Trophoblast cell (in vitro differentiated cells and primary cell): ENCODE data around the gene SETD3.
A peak's percentile ranks its signal among the peaks of the same experiment; 100 is the strongest.

Experiments
- DNase-seq, 2 donors: peaks; one replicate each; pipeline ENCODE4 v3.0.0-alpha.2; 2016
- H2AFZ ChIP-seq: 2 replicates; pipeline ENCODE4 v1.6.1; 2013; ENCODE audit warnings: low read length, moderate library complexity, mild to moderate bottlenecking; ENCODE audit not compliant: insufficient read depth, poor library complexity
- H2AK5ac ChIP-seq: 2 replicates; pipeline ENCODE4 v1.6.1; 2013; ENCODE audit warnings: mild to moderate bottlenecking, low read length
- H2BK120ac ChIP-seq: 2 replicates; pipeline ENCODE4 v1.6.1; 2013; ENCODE audit warnings: low read length, mild to moderate bottlenecking, moderate library complexity; ENCODE audit not compliant: insufficient read depth, poor library complexity
- H2BK12ac ChIP-seq: 2 replicates; pipeline ENCODE4 v1.6.1; 2013; ENCODE audit warnings: mild to moderate bottlenecking, low read length, moderate library complexity
- H2BK5ac ChIP-seq: 2 replicates; pipeline ENCODE4 v1.6.1; 2013; ENCODE audit warnings: low read length, low read depth, moderate library complexity, mild to moderate bottlenecking; ENCODE audit not compliant: poor library complexity
- H3K14ac ChIP-seq: 2 replicates; pipeline ENCODE4 v1.6.1; 2013; ENCODE audit warnings: mild to moderate bottlenecking, low read length
- H3K18ac ChIP-seq: 2 replicates; pipeline ENCODE4 v1.6.1; 2013; ENCODE audit warnings: mild to moderate bottlenecking, low read length
- H3K23ac ChIP-seq: 2 replicates; pipeline ENCODE4 v1.6.1; 2013; ENCODE audit warnings: low read length
- H3K27ac ChIP-seq: 2 replicates; pipeline ENCODE4 v1.5.1; 2013; ENCODE audit warnings: low read depth, mild to moderate bottlenecking, inconsistent platforms, low read length, moderate library complexity
- H3K27me3 ChIP-seq: 2 replicates; pipeline ENCODE4 v1.6.1; 2013; ENCODE audit warnings: inconsistent platforms, mild to moderate bottlenecking, low read length, moderate library complexity; ENCODE audit not compliant: insufficient read depth
- H3K36me3 ChIP-seq, 2 experiments: 1 replicate in 1 of 2; 2 replicates in 1 of 2; pipeline ENCODE4 v1.6.1; 2013; ENCODE audit warnings: low read length in 2 of 2, mild to moderate bottlenecking in 2 of 2, moderate library complexity in 1 of 2; ENCODE audit not compliant: insufficient read depth in 2 of 2, control insufficient read depth in 1 of 2
- H3K4ac ChIP-seq: 2 replicates; pipeline ENCODE4 v1.6.1; 2013; ENCODE audit warnings: low read depth, mild to moderate bottlenecking, low read length, moderate library complexity
- H3K4me1 ChIP-seq, 2 experiments: 1 replicate in 1 of 2; 2 replicates in 1 of 2; pipeline ENCODE4 v1.6.1; 2013; ENCODE audit warnings: low read length in 2 of 2, mild to moderate bottlenecking in 2 of 2, moderate library complexity in 1 of 2; ENCODE audit not compliant: insufficient read depth in 2 of 2, control insufficient read depth in 1 of 2
- H3K4me2 ChIP-seq: 2 replicates; pipeline ENCODE4 v1.6.1; 2013; ENCODE audit warnings: inconsistent platforms, mild to moderate bottlenecking, low read length, moderate library complexity
- H3K4me3 ChIP-seq: 2 replicates; pipeline ENCODE4 v1.5.1; 2013; ENCODE audit warnings: mild to moderate bottlenecking, low read depth, low read length, inconsistent platforms
- H3K79me1 ChIP-seq: one replicate; pipeline ENCODE4 v1.6.1; 2013; ENCODE audit warnings: low read length
- H3K79me2 ChIP-seq: 2 replicates; pipeline ENCODE4 v1.6.1; 2013; ENCODE audit warnings: low read length, mild to moderate bottlenecking; ENCODE audit not compliant: control insufficient read depth, insufficient read depth, poor library complexity
- H3K9ac ChIP-seq: 2 replicates; pipeline ENCODE4 v1.6.1; 2013; ENCODE audit warnings: mild to moderate bottlenecking, low read length
- H3K9me3 ChIP-seq: 2 replicates; pipeline ENCODE4 v1.6.1; 2013; ENCODE audit warnings: low read depth, mild to moderate bottlenecking, control low read depth, inconsistent platforms, low read length; ENCODE audit not compliant: insufficient read depth
- H4K12ac ChIP-seq: 2 replicates; pipeline ENCODE4 v1.6.1; 2013; ENCODE audit warnings: low read depth, mild to moderate bottlenecking, low read length, moderate library complexity
- H4K8ac ChIP-seq: 2 replicates; pipeline ENCODE4 v1.6.1; 2013; ENCODE audit warnings: low read depth, mild to moderate bottlenecking, low read length, moderate library complexity
- H4K91ac ChIP-seq: one replicate; pipeline ENCODE4 v1.6.1; 2013; ENCODE audit warnings: low read depth, mild to moderate bottlenecking, low read length, moderate library complexity
- WGBS: extraction: QIAGEN DNeasy Blood & Tissue Kit; methylation state at CpG from one replicate; pipeline ENCODE4 v1.1.7; 2013; ENCODE audit warnings: missing lambda C conversion rate; ENCODE audit not compliant: insufficient read length, insufficient coverage; ENCODE audit errors: extremely low coverage; 5-methylcytosine and 5-hydroxymethylcytosine counted together

Gene SETD3

GRCh38 chr14:99463974-99464373 lies 16.7 kb downstream of the SETD3 start:
- Histone ChIP-seq H3K9me3 (peaks cover 2% of the 10 kb centered on the region), H2BK12ac (no peak overlapping the region)
- WGBS, result no CpG with 5 or more reads among the region's 4 CpGs

GRCh38 chr14:99462210-99462609 lies 18.4 kb downstream of the SETD3 start:
- Histone ChIP-seq H3K9ac (no peak overlapping the region), H3K14ac (no peak overlapping the region), H2AK5ac (no peak overlapping the region), H3K27ac (no peak overlapping the region), H4K12ac (no peak overlapping the region), H2BK120ac (no peak overlapping the region), H3K4me1 (peaks cover 7 to 11% of the 10 kb centered on the region in 2 experiments), H2AFZ (no peak overlapping the region), H3K79me2 (peaks cover 4% of the 10 kb centered on the region), H2BK12ac (no peak overlapping the region), H3K4me2 (no peak overlapping the region), H3K36me3 (peaks cover 18 to 30% of the 10 kb centered on the region in 2 experiments), H3K79me1 (no peaks in the 10 kb centered on the region), H4K91ac (no peak overlapping the region), H3K4me3 (no peak overlapping the region), H3K4ac (no peak overlapping the region), H3K18ac (no peak overlapping the region), H3K27me3 (no peaks in the 10 kb centered on the region), H2BK5ac (no peak overlapping the region), H4K8ac (no peak overlapping the region), H3K9me3 (no peaks in the 10 kb centered on the region), H3K23ac (no peak overlapping the region)
- no CpG with 5 or more reads among the region's 6 CpGs for WGBS
- peak; percentile 77 to 88 for DNase-seq

More at GRCh38 chr14:99463974-99464373, 16.7 kb downstream of the SETD3 start:
- H3K79me2 ChIP-seq, result peaks cover 4% of the 10 kb centered on the region
- H3K4me1 ChIP-seq, result peaks cover 7 to 19% of the 10 kb centered on the region in 2 experiments
- no peak overlapping the region for H4K8ac ChIP-seq
- H3K23ac ChIP-seq, result no peak overlapping the region
- H3K36me3 ChIP-seq, result peaks cover 14 to 25% of the 10 kb centered on the region in 2 experiments
- DNase-seq, result no peak
- H4K12ac ChIP-seq, result no peak overlapping the region
- H4K91ac ChIP-seq, result no peak overlapping the region
- no peak overlapping the region for H3K4ac ChIP-seq
- no peaks in the 10 kb centered on the region for H3K79me1 ChIP-seq
- H3K14ac ChIP-seq, result no peak overlapping the region
- H3K18ac ChIP-seq, result no peak overlapping the region
- no peak overlapping the region for H2BK5ac ChIP-seq
- H3K27ac ChIP-seq, result peak overlapping the region; percentile 22
- H3K4me2 ChIP-seq, result no peak overlapping the region
- no peak overlapping the region for H2AFZ ChIP-seq
- H3K27me3 ChIP-seq, result no peaks in the 10 kb centered on the region
- no peak overlapping the region for H3K9ac ChIP-seq
- no peak overlapping the region for H2AK5ac ChIP-seq
- H2BK120ac ChIP-seq, result no peak overlapping the region
- H3K4me3 ChIP-seq, result no peak overlapping the region

- no peak overlapping the region for H4K8ac ChIP-seq
- H4K91ac ChIP-seq, result no peak overlapping the region
- WGBS, result no CpG with 5 or more reads among the region's 5 CpGs
- H3K79me2 ChIP-seq, result peaks cover 2% of the 10 kb centered on the region
- no peak overlapping the region for H3K23ac ChIP-seq
- H3K4me3 ChIP-seq, result no peak overlapping the region
- no peak for DNase-seq
- no peak overlapping the region for H3K4me2 ChIP-seq
- H3K36me3 ChIP-seq, result peaks cover 18 to 33% of the 10 kb centered on the region in 2 experiments
- H4K12ac ChIP-seq, result no peak overlapping the region
- no peak overlapping the region for H2BK12ac ChIP-seq
- H2AFZ ChIP-seq, result no peak overlapping the region
- H3K9ac ChIP-seq, result no peak overlapping the region
- no peak overlapping the region for H2BK120ac ChIP-seq
- H2BK5ac ChIP-seq, result no peak overlapping the region
- H3K27me3 ChIP-seq, result no peaks in the 10 kb centered on the region
- H3K27ac ChIP-seq, result no peak overlapping the region
- no peak overlapping the region for H3K18ac ChIP-seq
- peaks cover 7 to 11% of the 10 kb centered on the region in 2 experiments for H3K4me1 ChIP-seq
- no peak overlapping the region for H3K4ac ChIP-seq
- H3K9me3 ChIP-seq, result no peaks in the 10 kb centered on the region
- H3K79me1 ChIP-seq, result no peaks in the 10 kb centered on the region
- H2AK5ac ChIP-seq, result no peak overlapping the region
- H3K14ac ChIP-seq, result no peak overlapping the region
Observed at GRCh38 chr14:99461411-99462085, 19.1 kb downstream of the SETD3 start.

- H3K4me3 ChIP-seq, result no peak overlapping the region
- H2BK12ac ChIP-seq, result no peak overlapping the region
- no peak overlapping the region for H3K4me2 ChIP-seq
- H3K27ac ChIP-seq, result no peak overlapping the region
- H2AK5ac ChIP-seq, result no peak overlapping the region
- no peak overlapping the region for H3K9ac ChIP-seq
- no peak overlapping the region for H3K4ac ChIP-seq
- no peaks in the 10 kb centered on the region for H3K27me3 ChIP-seq
- H3K36me3 ChIP-seq, result peaks cover 18 to 34% of the 10 kb centered on the region in 2 experiments
- DNase-seq, result peak; percentile 94 to 98
- peaks cover 7 to 11% of the 10 kb centered on the region in 2 experiments for H3K4me1 ChIP-seq
- no peak overlapping the region for H4K91ac ChIP-seq
- peaks cover 1% of the 10 kb centered on the region for H3K79me2 ChIP-seq
- H2AFZ ChIP-seq, result no peak overlapping the region
- WGBS, result no CpG with 5 or more reads among the region's 3 CpGs
- H4K8ac ChIP-seq, result no peak overlapping the region
- no peak overlapping the region for H2BK120ac ChIP-seq
- H3K18ac ChIP-seq, result no peak overlapping the region
- no peak overlapping the region for H2BK5ac ChIP-seq
- no peak overlapping the region for H4K12ac ChIP-seq
- no peak overlapping the region for H3K14ac ChIP-seq
- no peaks in the 10 kb centered on the region for H3K79me1 ChIP-seq
- no peak overlapping the region for H3K23ac ChIP-seq
- no peaks in the 10 kb centered on the region for H3K9me3 ChIP-seq
Observed at GRCh38 chr14:99460793-99461192, 19.9 kb downstream of the SETD3 start.
